ENCODE results near the gene IL18BP. TPM values are rescaled to one million over a fixed set of nuclear protein-coding genes. Genes with fewer than 3 reads are reported as not detected.

IL18BP gene
- total RNA-seq, 5 donors from 2014 or later (not counting 1 experiment from before 2014, with no cell fraction given), result 18.4 to 29.2 (median 22.4) TPM

- POLR2A ChIA-PET, result interaction anchor here in 1 of 2 donors (0.8 kb wide), 1 partner anchor 70 kb away, joined by 3 read pairs; no protein-coding TSS in a partner anchor
Measured at GRCh38 chr11:72023335-72023734, 24.6 kb downstream of the IL18BP start.

DNA sequence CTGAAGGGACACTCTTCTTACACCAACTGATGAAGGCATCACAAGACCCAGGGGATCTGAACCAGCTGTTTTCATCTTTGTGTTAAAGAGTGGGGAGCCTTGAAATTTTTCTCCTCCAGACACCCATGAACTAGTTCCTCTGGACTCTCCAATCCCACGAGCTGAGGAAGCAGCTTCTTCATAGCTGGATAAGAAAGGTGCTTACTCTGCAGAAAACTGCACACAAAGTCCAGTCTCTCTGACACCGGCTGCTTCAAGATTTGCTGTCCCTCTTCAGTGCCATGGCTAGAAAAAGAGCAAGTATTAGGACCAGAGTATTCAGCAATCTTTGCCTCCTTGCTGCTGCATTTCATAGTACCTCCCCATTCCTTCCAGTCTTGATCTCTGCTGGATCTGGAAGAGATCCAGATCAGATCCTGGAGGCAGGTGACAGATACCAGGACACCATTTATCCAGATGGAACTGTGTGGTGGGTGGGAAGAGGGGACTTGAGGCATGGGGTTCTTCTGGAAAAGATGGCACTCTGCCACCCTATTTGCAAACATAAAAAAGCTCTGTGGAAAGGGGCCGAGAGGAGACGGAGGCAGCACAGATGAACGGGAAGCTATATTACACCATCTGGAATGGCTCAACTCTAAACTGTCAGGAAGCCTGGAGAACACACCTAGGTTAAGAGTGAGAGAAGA is 25.5 kb downstream of the IL18BP start:
- DNase-seq (no peak), ATAC-seq (replicated peaks in 1 of 4) (no peak)
- Mint-ChIP-seq H3K4me3 (no peak overlapping the region), H3K36me3 (peaks cover 67% of the 10 kb centered on the region), H3K9me3 (no peaks in the 10 kb centered on the region), H3K27ac (no peak overlapping the region), H3K27me3 (no peaks in the 10 kb centered on the region), H3K4me1 (peaks cover 37 to 40% (median 40%) of the 10 kb centered on the region in 3 donors)
- Histone ChIP-seq H3K4me3 (ENCODE audit: control insufficient read depth in 1 of 2, extremely low read depth in 1 of 2, low read length in 1 of 2) (no peak overlapping the region), H3K36me3 (ENCODE audit: control insufficient read depth in 2 of 2, extremely low read depth in 1 of 2, insufficient read depth in 1 of 2, low read length in 1 of 2) (peaks cover 23 to 94% of the 10 kb centered on the region in 2 donors), H3K27ac (ENCODE audit: low read length) (no peak overlapping the region), H3K27me3 (replicated peaks in 1 of 2; ENCODE audit: control insufficient read depth in 2 of 2, extremely low read depth in 1 of 2, insufficient read depth in 2 of 2, low read length in 1 of 2) (no peaks in the 10 kb centered on the region), H3K9me3 (no peaks in the 10 kb centered on the region), H3K4me1 (ENCODE audit: control insufficient read depth in 1 of 2, extremely low read depth in 1 of 2, insufficient read depth in 2 of 2, low read length in 2 of 2) (peaks cover 4 to 5% of the 10 kb centered on the region in 2 experiments)
- POLR2A ChIA-PET, result no interaction called here
- CTCF ChIA-PET, result interaction anchor here (0.6 to 2.7 kb wide), 20 partner anchors 12 to 161 kb away, joined by 3 to 40 read pairs (median 6); partner anchors contain the start of genes ANAPC15 (in 1 of the 2) and NUMA1 (in 1 of the 2)
- 92% methylated on average over 2 of the region's 5 CpGs for WGBS (ENCODE audit: insufficient coverage)

More at GRCh38 chr11:72023335-72023734, 24.6 kb downstream of the IL18BP start:
- no peaks in the 10 kb centered on the region for H3K9me3 Mint-ChIP-seq
- no CpG with 5 or more reads among the region's 4 CpGs for WGBS (ENCODE audit: insufficient coverage)
- H3K27me3 ChIP-seq (replicated peaks in 1 of 2; ENCODE audit: control insufficient read depth in 2 of 2, extremely low read depth in 1 of 2, insufficient read depth in 2 of 2, low read length in 1 of 2), result no peaks in the 10 kb centered on the region
- H3K36me3 ChIP-seq (ENCODE audit: control insufficient read depth in 2 of 2, extremely low read depth in 1 of 2, insufficient read depth in 1 of 2, low read length in 1 of 2), result peaks cover 28 to 94% of the 10 kb centered on the region in 2 donors
- DNase-seq (no peak), ATAC-seq (replicated peaks in 1 of 4) (no peak)
- CTCF ChIA-PET, result interaction anchor here (0.7 to 2.7 kb wide), 6 partner anchors 9 to 160 kb away, joined by 3 to 40 read pairs (median 6); no protein-coding TSS in a partner anchor
- peaks cover 0 to 2% of the 10 kb centered on the region in 2 experiments for H3K4me1 ChIP-seq (ENCODE audit: control insufficient read depth in 1 of 2, extremely low read depth in 1 of 2, insufficient read depth in 2 of 2, low read length in 2 of 2)
- no peak overlapping the region for H3K27ac ChIP-seq (ENCODE audit: low read length)
- H3K4me3 Mint-ChIP-seq, result no peak overlapping the region
- H3K4me1 Mint-ChIP-seq, result peaks cover 28 to 32% (median 32%) of the 10 kb centered on the region in 3 donors
- H3K9me3 ChIP-seq, result no peaks in the 10 kb centered on the region
- H3K27ac Mint-ChIP-seq, result no peak overlapping the region
- H3K27me3 Mint-ChIP-seq, result no peaks in the 10 kb centered on the region
- peaks cover 72% of the 10 kb centered on the region for H3K36me3 Mint-ChIP-seq
- H3K4me3 ChIP-seq (ENCODE audit: control insufficient read depth in 1 of 2, extremely low read depth in 1 of 2, low read length in 1 of 2), result no peak overlapping the region

DNA sequence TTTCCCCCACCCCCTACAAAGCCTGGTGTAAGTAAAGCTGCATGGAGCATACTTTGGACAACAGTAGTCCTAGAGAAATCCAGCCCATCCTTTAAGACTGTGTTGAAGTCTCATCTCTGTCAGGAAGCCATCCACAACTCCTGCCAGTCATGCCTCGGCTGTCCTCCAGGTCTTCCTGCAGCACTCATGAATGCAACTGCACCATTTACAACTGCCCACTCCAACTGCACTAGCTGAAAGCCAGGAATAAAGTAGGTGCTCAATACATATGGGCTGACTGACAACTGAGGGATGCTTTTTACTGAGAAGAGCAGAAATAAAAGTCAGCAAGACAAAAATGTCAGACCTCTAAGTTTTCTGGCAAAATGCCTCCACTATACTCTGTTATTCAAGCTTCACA is 27.4 kb downstream of the IL18BP start:
- Mint-ChIP-seq H3K4me1 (peaks cover 50 to 56% (median 52%) of the 10 kb centered on the region in 3 donors), H3K4me3 (no peak overlapping the region)
- no peak overlapping the region for H3K27ac ChIP-seq (ENCODE audit: low read length)

DNA sequence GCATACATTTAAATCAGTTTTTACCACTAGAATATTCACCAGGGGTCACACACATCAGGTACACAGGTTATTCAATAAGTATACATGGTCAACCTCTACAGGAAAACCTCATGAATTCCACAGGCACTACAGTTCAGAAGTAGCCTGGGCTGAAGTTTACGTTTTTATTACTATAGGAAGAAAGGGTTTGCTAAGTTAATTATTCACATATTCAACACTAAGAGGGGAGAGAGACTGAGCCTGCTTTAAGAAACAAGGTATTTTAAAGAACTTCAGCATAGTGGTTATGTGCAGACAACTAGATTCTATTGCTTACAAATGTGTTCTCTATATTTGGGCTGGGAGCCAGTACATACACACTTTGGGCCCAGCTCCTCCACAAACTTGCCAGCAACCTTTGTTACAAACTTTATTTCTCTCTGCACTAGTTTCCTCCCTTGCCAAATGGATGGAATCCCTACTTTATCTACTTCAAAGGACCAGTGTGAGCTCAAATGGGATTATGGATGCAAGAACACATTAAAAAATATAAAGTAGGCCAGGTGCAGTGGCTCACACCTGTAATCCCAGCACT is 31.9 kb downstream of the IL18BP start:
- H3K4me1 ChIP-seq (ENCODE audit: control insufficient read depth in 1 of 2, extremely low read depth in 1 of 2, insufficient read depth in 2 of 2, low read length in 2 of 2), result peaks cover 2 to 30% of the 10 kb centered on the region in 2 experiments
- H3K36me3 Mint-ChIP-seq, result peaks cover 32% of the 10 kb centered on the region
- H3K4me1 Mint-ChIP-seq, result peaks cover 62 to 66% (median 63%) of the 10 kb centered on the region in 3 donors
- H3K9me3 ChIP-seq, result no peaks in the 10 kb centered on the region
- CTCF ChIA-PET, result interaction anchor here (0.6 to 1.6 kb wide), 5 partner anchors 10 to 104 kb away, joined by 3 to 10 read pairs (median 3); no protein-coding TSS in a partner anchor
- DNase-seq (no peak), ATAC-seq (replicated peaks in 1 of 4) (no peak)
- H3K4me3 Mint-ChIP-seq, result peak overlapping the region in 1 of 3 donors; percentile 30
- POLR2A ChIA-PET, result no interaction called here
- no peak overlapping the region for H3K4me3 ChIP-seq (ENCODE audit: control insufficient read depth in 1 of 2, extremely low read depth in 1 of 2, low read length in 1 of 2)
- peak overlapping the region; percentile 30 to 76 for H3K27ac Mint-ChIP-seq
- WGBS (ENCODE audit: insufficient coverage), result no CpG with 5 or more reads among the region's 1 CpG
- no peaks in the 10 kb centered on the region for H3K27me3 ChIP-seq (replicated peaks in 1 of 2; ENCODE audit: control insufficient read depth in 2 of 2, extremely low read depth in 1 of 2, insufficient read depth in 2 of 2, low read length in 1 of 2)
- H3K27me3 Mint-ChIP-seq, result no peaks in the 10 kb centered on the region
- no peaks in the 10 kb centered on the region for H3K9me3 Mint-ChIP-seq
- H3K36me3 ChIP-seq (ENCODE audit: control insufficient read depth in 2 of 2, extremely low read depth in 1 of 2, insufficient read depth in 1 of 2, low read length in 1 of 2), result peaks cover 9 to 82% of the 10 kb centered on the region in 2 donors
- H3K27ac ChIP-seq (ENCODE audit: low read length), result peak overlapping the region; percentile 10

More for the DNA sequence above, 27.4 kb downstream of the IL18BP start:
- ATAC-seq (replicated peaks in 1 of 4) (no peak), DNase-seq (no peak)
- Mint-ChIP-seq H3K27ac (peak overlapping the region in 1 of 2 donors; percentile 57), H3K27me3 (no peaks in the 10 kb centered on the region), H3K9me3 (no peaks in the 10 kb centered on the region), H3K36me3 (peaks cover 53% of the 10 kb centered on the region)
- ChIA-PET POLR2A (interaction anchor here in 1 of 2 donors (0.6 to 1.4 kb wide), 2 partner anchors 80 to 118 kb away, joined by 7 to 10 read pairs; no protein-coding TSS in a partner anchor), CTCF (interaction anchor here (0.5 to 2.7 kb wide), 9 partner anchors 14 to 157 kb away, joined by 3 to 40 read pairs (median 4); no protein-coding TSS in a partner anchor)
- peaks cover 10 to 91% of the 10 kb centered on the region in 2 donors for H3K36me3 ChIP-seq (ENCODE audit: control insufficient read depth in 2 of 2, extremely low read depth in 1 of 2, insufficient read depth in 1 of 2, low read length in 1 of 2)
- 80% methylated on average over 1 of the region's 1 CpG for WGBS (ENCODE audit: insufficient coverage)
- H3K4me1 ChIP-seq (ENCODE audit: control insufficient read depth in 1 of 2, extremely low read depth in 1 of 2, insufficient read depth in 2 of 2, low read length in 2 of 2), result peaks cover 4 to 13% of the 10 kb centered on the region in 2 experiments
- no peak overlapping the region for H3K4me3 ChIP-seq (ENCODE audit: control insufficient read depth in 1 of 2, extremely low read depth in 1 of 2, low read length in 1 of 2)
- no peaks in the 10 kb centered on the region for H3K9me3 ChIP-seq
- H3K27me3 ChIP-seq (replicated peaks in 1 of 2; ENCODE audit: control insufficient read depth in 2 of 2, extremely low read depth in 1 of 2, insufficient read depth in 2 of 2, low read length in 1 of 2), result no peaks in the 10 kb centered on the region

GRCh38 chr11:72036687-72037086 is 38.0 kb downstream of the IL18BP start:
- H3K36me3 Mint-ChIP-seq, result peaks cover 17% of the 10 kb centered on the region
- DNase-seq (no peak), ATAC-seq (replicated peaks in 1 of 4) (no peak)
- peaks cover 36 to 41% (median 38%) of the 10 kb centered on the region in 3 donors for H3K4me1 Mint-ChIP-seq
- Histone ChIP-seq H3K36me3 (ENCODE audit: control insufficient read depth in 2 of 2, extremely low read depth in 1 of 2, insufficient read depth in 1 of 2, low read length in 1 of 2) (peaks cover 3 to 33% of the 10 kb centered on the region in 2 donors), H3K4me3 (ENCODE audit: control insufficient read depth in 1 of 2, extremely low read depth in 1 of 2, low read length in 1 of 2) (no peak overlapping the region), H3K4me1 (ENCODE audit: control insufficient read depth in 1 of 2, extremely low read depth in 1 of 2, insufficient read depth in 2 of 2, low read length in 2 of 2) (peaks cover 34 to 54% of the 10 kb centered on the region in 2 experiments), H3K27me3 (replicated peaks in 1 of 2; ENCODE audit: control insufficient read depth in 2 of 2, extremely low read depth in 1 of 2, insufficient read depth in 2 of 2, low read length in 1 of 2) (no peaks in the 10 kb centered on the region), H3K27ac (ENCODE audit: low read length) (no peak overlapping the region), H3K9me3 (no peaks in the 10 kb centered on the region)
- 100% methylated on average over 2 of the region's 3 CpGs for WGBS (ENCODE audit: insufficient coverage)
- POLR2A ChIA-PET, result no interaction called here
- no peaks in the 10 kb centered on the region for H3K9me3 Mint-ChIP-seq
- CTCF ChIA-PET, result interaction anchor here in 1 of 2 donors (1.0 kb wide), 1 partner anchor 12 kb away, joined by 9 read pairs; no protein-coding TSS in a partner anchor
- H3K27me3 Mint-ChIP-seq, result no peaks in the 10 kb centered on the region
- peak overlapping the region; percentile 40 to 42 for H3K27ac Mint-ChIP-seq
- H3K4me3 Mint-ChIP-seq, result peak overlapping the region in 1 of 3 donors; percentile 18
